Body of pancreas (tissue), 4 donors: Measurements from ENCODE around the gene GRID2.
"Not testable (repeated sequence)": the region's sequence is repeated elsewhere in the genome, so short reads cannot be mapped to it uniquely, and the experiment has no call there.

Experiments used
- CTCF ChIP-seq, 7 experiments: fragments of 450-650 bp in 4 of 7; fragments of 200-600 bp in 3 of 7; sonication (generic) in 3 of 7; IDR thresholded peaks; one replicate each; pipeline ENCODE4 v1.5.1; 2016 to 2019; ENCODE audit warnings: antibody characterized with exemption in 7 of 7
- POLR2A ChIP-seq, 3 donors: fragments of 450-650 bp; IDR thresholded peaks; one replicate each; pipeline ENCODE4 v1.6.1; 2016; ENCODE audit warnings: antibody characterized with exemption in 3 of 3, mild to moderate bottlenecking in 2 of 3

GRCh38 chr4:92448176-92448575 lies 144.4 kb downstream of the GRID2 start:
- not testable (repeated sequence) for TF ChIP-seq CTCF, POLR2A (IDR thresholded peaks at IDR 0.05)
